OCI-LY7 (cell line): Measurements from ENCODE around the gene ELL2.

Experiments used
- EZH2phosphoT487 ChIP-seq: fragments of 200-600 bp; sonication (generic); IDR thresholded peaks from 2 replicates; pipeline ENCODE4 v1.6.1; 2018; ENCODE audit warnings: low read depth, borderline replicate concordance, mild to moderate bottlenecking, mixed run types, antibody characterized with exemption, low read length, moderate library complexity, mixed read lengths
- TF ChIP-seq, protein P1 (sequence below): fragments of 200-600 bp; sonication (generic); conservative IDR thresholded peaks from 2 replicates; pipeline ENCODE4 v1.5.1; 2014; ENCODE audit warnings: mild to moderate bottlenecking, antibody characterized with exemption, low read length, moderate library complexity, mixed read lengths

DNA sequence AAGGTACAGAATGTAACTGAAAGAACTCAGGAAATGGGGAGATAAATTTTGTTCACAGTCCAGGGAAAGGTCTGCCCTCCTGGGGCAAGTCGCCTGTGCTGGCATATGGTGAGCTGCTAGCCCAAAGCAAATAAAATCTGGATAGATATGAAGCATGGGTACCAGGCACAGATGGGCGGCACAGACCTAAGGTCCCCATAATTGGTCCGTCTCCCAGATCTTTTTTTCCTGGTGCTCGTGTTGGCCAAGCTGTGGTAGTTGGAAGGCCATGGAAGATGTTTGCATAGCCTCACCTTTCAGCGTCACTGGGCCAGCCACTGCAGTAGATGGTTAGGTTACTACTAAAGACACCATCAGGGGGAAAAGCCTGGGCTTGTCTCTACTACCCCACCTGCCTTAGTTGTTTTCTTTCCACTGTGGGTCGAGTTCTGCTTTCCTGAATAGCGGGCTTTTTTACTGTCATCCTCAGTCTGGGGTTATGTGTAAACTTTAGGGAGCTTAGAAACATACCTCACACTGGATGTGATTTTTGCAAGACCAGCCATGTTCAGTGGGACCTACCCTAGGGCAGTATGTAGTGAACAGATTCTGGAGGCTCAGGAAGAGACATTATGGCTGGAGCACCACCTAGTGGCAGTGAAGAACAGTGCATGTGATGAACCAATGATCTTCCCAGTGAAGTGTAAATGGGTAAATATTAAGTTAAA lies 114.9 kb downstream of the ELL2 start:
- TF ChIP-seq, protein P1, sequence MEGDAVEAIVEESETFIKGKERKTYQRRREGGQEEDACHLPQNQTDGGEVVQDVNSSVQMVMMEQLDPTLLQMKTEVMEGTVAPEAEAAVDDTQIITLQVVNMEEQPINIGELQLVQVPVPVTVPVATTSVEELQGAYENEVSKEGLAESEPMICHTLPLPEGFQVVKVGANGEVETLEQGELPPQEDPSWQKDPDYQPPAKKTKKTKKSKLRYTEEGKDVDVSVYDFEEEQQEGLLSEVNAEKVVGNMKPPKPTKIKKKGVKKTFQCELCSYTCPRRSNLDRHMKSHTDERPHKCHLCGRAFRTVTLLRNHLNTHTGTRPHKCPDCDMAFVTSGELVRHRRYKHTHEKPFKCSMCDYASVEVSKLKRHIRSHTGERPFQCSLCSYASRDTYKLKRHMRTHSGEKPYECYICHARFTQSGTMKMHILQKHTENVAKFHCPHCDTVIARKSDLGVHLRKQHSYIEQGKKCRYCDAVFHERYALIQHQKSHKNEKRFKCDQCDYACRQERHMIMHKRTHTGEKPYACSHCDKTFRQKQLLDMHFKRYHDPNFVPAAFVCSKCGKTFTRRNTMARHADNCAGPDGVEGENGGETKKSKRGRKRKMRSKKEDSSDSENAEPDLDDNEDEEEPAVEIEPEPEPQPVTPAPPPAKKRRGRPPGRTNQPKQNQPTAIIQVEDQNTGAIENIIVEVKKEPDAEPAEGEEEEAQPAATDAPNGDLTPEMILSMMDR = peak; percentile 99
- TF ChIP-seq EZH2phosphoT487 = no peak
